Mesendoderm (in vitro differentiated cells): ENCODE results near the gene IL24.

Source experiments
- DNase-seq: peaks from one replicate; pipeline ENCODE4 v3.0.0; 2013
- H2AK5ac ChIP-seq: 2 replicates; pipeline ENCODE4 v1.6.1; 2013; ENCODE audit warnings: low read length, inconsistent platforms
- H2BK120ac ChIP-seq: 2 replicates; pipeline ENCODE4 v1.6.1; 2013; ENCODE audit warnings: low read depth, mild to moderate bottlenecking, low read length, moderate library complexity, mixed read lengths
- H2BK15ac ChIP-seq: replicated peaks from 2 replicates; pipeline ENCODE4 v1.6.1; 2013; ENCODE audit warnings: low read depth, mild to moderate bottlenecking, moderate library complexity
- H2BK5ac ChIP-seq: 2 replicates; pipeline ENCODE4 v1.6.1; 2013; ENCODE audit warnings: low read length, inconsistent platforms
- H3K18ac ChIP-seq: 2 replicates; pipeline ENCODE4 v1.6.1; 2013; ENCODE audit warnings: mild to moderate bottlenecking, low read length, mixed read lengths
- H3K23ac ChIP-seq: one replicate; pipeline ENCODE4 v1.6.1; 2013; ENCODE audit warnings: low read length
- H3K27ac ChIP-seq: 2 replicates; pipeline ENCODE4 v1.5.1; 2013; ENCODE audit warnings: low read depth, mild to moderate bottlenecking, inconsistent platforms, low read length, moderate library complexity
- H3K27me3 ChIP-seq: 2 replicates; pipeline ENCODE4 v1.6.1; 2013; ENCODE audit warnings: low read length, control low read depth, mild to moderate bottlenecking, inconsistent platforms; ENCODE audit not compliant: insufficient read depth, poor library complexity
- H3K36me3 ChIP-seq: 2 replicates; pipeline ENCODE4 v1.6.1; 2013; ENCODE audit warnings: low read length, inconsistent platforms; ENCODE audit not compliant: control insufficient read depth, insufficient read depth
- H3K4ac ChIP-seq: one replicate; pipeline ENCODE4 v1.6.1; 2013; ENCODE audit warnings: low read depth, mild to moderate bottlenecking, low read length, moderate library complexity
- H3K4me1 ChIP-seq: 2 replicates; pipeline ENCODE4 v1.6.1; 2013; ENCODE audit warnings: low read depth, low read length, inconsistent platforms; ENCODE audit not compliant: control insufficient read depth
- H3K4me2 ChIP-seq: 2 replicates; pipeline ENCODE4 v1.6.1; 2013; ENCODE audit warnings: low read length
- H3K4me3 ChIP-seq: 2 replicates; pipeline ENCODE4 v1.5.1; 2013; ENCODE audit warnings: mild to moderate bottlenecking, low read length
- H3K56ac ChIP-seq: one replicate; pipeline ENCODE4 v1.6.1; 2013; ENCODE audit warnings: low read length
- H3K79me1 ChIP-seq: 2 replicates; pipeline ENCODE4 v1.6.1; 2013; ENCODE audit warnings: low read length, inconsistent platforms
- H3K79me2 ChIP-seq: 2 replicates; pipeline ENCODE4 v1.6.1; 2013; ENCODE audit warnings: mild to moderate bottlenecking, low read length; ENCODE audit not compliant: control insufficient read depth, insufficient read depth
- H3K9ac ChIP-seq: 2 replicates; pipeline ENCODE4 v1.6.1; 2013; ENCODE audit warnings: low read length, inconsistent platforms
- H4K5ac ChIP-seq: one replicate; pipeline ENCODE4 v1.6.1; 2013; ENCODE audit warnings: low read length
- H4K8ac ChIP-seq: one replicate; pipeline ENCODE4 v1.6.1; 2013; ENCODE audit warnings: low read depth, mild to moderate bottlenecking, control low read depth, low read length, moderate library complexity
- WGBS: extraction: QIAGEN DNeasy Blood & Tissue Kit; methylation state at CpG from one replicate; pipeline ENCODE4 v1.1.7; 2013; ENCODE audit warnings: low lambda C conversion rate, missing lambda C conversion rate; ENCODE audit not compliant: insufficient coverage; ENCODE audit errors: extremely low coverage; 5-methylcytosine and 5-hydroxymethylcytosine counted together

IL24 gene

DNA sequence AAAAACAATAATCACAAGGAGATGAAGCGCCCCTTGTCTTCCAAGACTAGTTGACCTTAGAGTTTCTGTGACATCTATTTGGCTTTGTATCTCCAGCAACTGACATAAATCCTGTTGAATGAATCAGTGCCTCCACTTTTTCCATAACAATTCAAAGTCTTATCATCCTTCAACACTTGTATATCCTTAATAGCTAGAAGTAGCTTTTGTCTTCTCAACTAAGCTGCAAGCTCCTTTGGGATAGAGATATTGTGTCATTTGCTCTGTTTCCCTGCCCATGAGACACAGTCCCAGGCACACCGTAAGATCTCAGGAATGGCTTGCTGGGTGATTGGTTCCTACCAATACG is 43.3 kb downstream of the IL24 start:
- H3K4me1 ChIP-seq: no peaks in the 10 kb centered on the region
- no peaks in the 10 kb centered on the region for H3K79me2 ChIP-seq
- no peak overlapping the region for H3K56ac ChIP-seq
- no peak overlapping the region for H4K5ac ChIP-seq
- no peak overlapping the region for H3K18ac ChIP-seq
- no peak overlapping the region for H2BK120ac ChIP-seq
- H2AK5ac ChIP-seq: no peak overlapping the region
- no peak overlapping the region for H3K9ac ChIP-seq
- no peak for DNase-seq
- no peak overlapping the region for H2BK5ac ChIP-seq
- H3K4me2 ChIP-seq: no peak overlapping the region
- H3K36me3 ChIP-seq: no peaks in the 10 kb centered on the region
- no peak overlapping the region for H3K27ac ChIP-seq
- H3K79me1 ChIP-seq: no peaks in the 10 kb centered on the region
- no peaks in the 10 kb centered on the region for H3K27me3 ChIP-seq
- H3K23ac ChIP-seq: no peak overlapping the region
- H2BK15ac ChIP-seq: no peak overlapping the region
- no peak overlapping the region for H3K4me3 ChIP-seq
- H4K8ac ChIP-seq: no peak overlapping the region
- H3K4ac ChIP-seq: no peak overlapping the region
- WGBS: no CpG with 5 or more reads among the region's 3 CpGs

DNA sequence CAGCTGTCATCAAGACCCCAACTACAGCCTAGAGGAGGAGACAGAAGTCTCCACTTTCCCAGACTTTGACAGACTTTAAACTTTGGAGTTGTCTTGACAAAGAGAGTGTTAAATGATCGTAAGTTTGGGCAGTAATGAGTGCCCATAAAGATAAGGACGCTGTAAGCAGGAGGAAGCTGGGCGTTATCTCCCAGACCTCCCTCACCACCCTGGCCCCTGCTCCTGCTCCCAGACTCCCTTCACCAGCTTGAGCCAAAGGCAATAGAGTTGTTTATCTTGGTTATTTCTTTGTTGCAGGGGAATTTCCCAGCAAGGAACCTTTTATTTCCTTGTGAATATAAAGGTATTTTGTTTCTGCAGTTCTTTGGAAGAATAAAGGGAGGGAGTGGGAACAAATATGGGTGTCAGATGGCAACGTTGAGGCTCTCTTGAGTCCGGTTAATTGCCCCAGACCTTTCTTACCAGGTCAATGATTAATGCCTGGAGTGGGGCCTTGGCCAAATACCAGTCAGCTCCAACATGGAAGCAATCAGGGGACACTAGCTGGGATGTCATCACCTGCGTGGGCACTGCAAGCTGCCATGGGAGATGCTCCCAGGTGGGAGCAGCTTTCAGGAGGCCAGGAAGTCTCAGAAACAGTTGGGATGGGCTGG is 44.6 kb downstream of the IL24 start:
- H3K9ac ChIP-seq: no peak overlapping the region
- no peaks in the 10 kb centered on the region for H3K79me1 ChIP-seq
- no peak overlapping the region for H3K18ac ChIP-seq
- H3K56ac ChIP-seq: no peak overlapping the region
- H3K36me3 ChIP-seq: no peaks in the 10 kb centered on the region
- H3K4me1 ChIP-seq: no peaks in the 10 kb centered on the region
- no peak for DNase-seq
- no CpG with 5 or more reads among the region's 6 CpGs for WGBS
- no peak overlapping the region for H4K8ac ChIP-seq
- H3K79me2 ChIP-seq: no peaks in the 10 kb centered on the region
- H2BK15ac ChIP-seq: no peak overlapping the region
- no peak overlapping the region for H3K4ac ChIP-seq
- H4K5ac ChIP-seq: no peak overlapping the region
- H3K27ac ChIP-seq: no peak overlapping the region
- no peak overlapping the region for H2BK5ac ChIP-seq
- no peak overlapping the region for H3K4me2 ChIP-seq
- H2AK5ac ChIP-seq: no peak overlapping the region
- H3K4me3 ChIP-seq: no peak overlapping the region
- H3K23ac ChIP-seq: no peak overlapping the region
- no peak overlapping the region for H2BK120ac ChIP-seq
- H3K27me3 ChIP-seq: no peaks in the 10 kb centered on the region

- Histone ChIP-seq H3K56ac (no peak overlapping the region), H3K4me3 (no peak overlapping the region), H3K9ac (no peak overlapping the region), H3K4me1 (no peaks in the 10 kb centered on the region), H3K27me3 (no peaks in the 10 kb centered on the region), H3K79me1 (no peaks in the 10 kb centered on the region), H3K23ac (no peak overlapping the region), H3K4me2 (no peak overlapping the region), H3K36me3 (no peaks in the 10 kb centered on the region), H3K18ac (no peak overlapping the region), H2BK15ac (no peak overlapping the region), H2BK120ac (no peak overlapping the region), H3K27ac (no peak overlapping the region), H2BK5ac (no peak overlapping the region), H4K5ac (no peak overlapping the region), H3K79me2 (no peaks in the 10 kb centered on the region), H3K4ac (no peak overlapping the region), H2AK5ac (no peak overlapping the region), H4K8ac (no peak overlapping the region)
- DNase-seq: no peak
- no CpG with 5 or more reads among the region's 5 CpGs for WGBS
These were observed 47.5 kb downstream of the IL24 start for GRCh38 chr1:206944703-206945102.

- no peak overlapping the region for H3K4me2 ChIP-seq
- no peak overlapping the region for H3K27ac ChIP-seq
- no peak overlapping the region for H4K8ac ChIP-seq
- H3K27me3 ChIP-seq: no peaks in the 10 kb centered on the region
- no peak overlapping the region for H2AK5ac ChIP-seq
- no peaks in the 10 kb centered on the region for H3K36me3 ChIP-seq
- H3K18ac ChIP-seq: no peak overlapping the region
- no peak overlapping the region for H2BK15ac ChIP-seq
- no peak overlapping the region for H3K4me3 ChIP-seq
- no peak overlapping the region for H3K23ac ChIP-seq
- no peaks in the 10 kb centered on the region for H3K79me2 ChIP-seq
- H3K56ac ChIP-seq: no peak overlapping the region
- H3K79me1 ChIP-seq: no peaks in the 10 kb centered on the region
- WGBS: no CpG with 5 or more reads among the region's 4 CpGs
- H3K4ac ChIP-seq: no peak overlapping the region
- H2BK5ac ChIP-seq: no peak overlapping the region
- H3K4me1 ChIP-seq: no peaks in the 10 kb centered on the region
- DNase-seq: no peak
- H2BK120ac ChIP-seq: no peak overlapping the region
- no peak overlapping the region for H4K5ac ChIP-seq
- H3K9ac ChIP-seq: no peak overlapping the region
These were observed 48.5 kb downstream of the IL24 start for GRCh38 chr1:206945779-206946178.

- no peak within 1 kb of the TSS for H3K27ac ChIP-seq
- no peaks in the 10 kb centered on the region for H3K27me3 ChIP-seq
- H2BK15ac ChIP-seq: no peak within 1 kb of the TSS
- no peak within 1 kb of the TSS for H4K8ac ChIP-seq
- no peak within 1 kb of the TSS for H3K23ac ChIP-seq
- H2AK5ac ChIP-seq: no peak within 1 kb of the TSS
- H3K56ac ChIP-seq: no peak within 1 kb of the TSS
- H3K9ac ChIP-seq: no peak within 1 kb of the TSS
- H3K36me3 ChIP-seq: no peaks in the 10 kb centered on the region
- H2BK120ac ChIP-seq: no peak within 1 kb of the TSS
- H3K4me2 ChIP-seq: no peak within 1 kb of the TSS
- H3K79me1 ChIP-seq: no peaks in the 10 kb centered on the region
- H3K18ac ChIP-seq: no peak within 1 kb of the TSS
- no peaks in the 10 kb centered on the region for H3K79me2 ChIP-seq
- no peak for DNase-seq
- H4K5ac ChIP-seq: no peak within 1 kb of the TSS
- no peaks in the 10 kb centered on the region for H3K4me1 ChIP-seq
- H3K4me3 ChIP-seq: no peak within 1 kb of the TSS
- no CpG with 5 or more reads among the region's 7 CpGs for WGBS
- H2BK5ac ChIP-seq: no peak within 1 kb of the TSS
- no peak within 1 kb of the TSS for H3K4ac ChIP-seq
These were observed 49.0 kb downstream of the IL24 start, which contains the start of gene PIGR for GRCh38 chr1:206946261-206946660. TSS of gene PIGR (minus strand) at chr1:206946466. CDS start at chr1:206940531, 5,935 bp downstream.

GRCh38 chr1:206947255-206947654 is 50.0 kb downstream of the IL24 start:
- H3K4me3 ChIP-seq: no peak overlapping the region
- no peaks in the 10 kb centered on the region for H3K36me3 ChIP-seq
- H3K4ac ChIP-seq: no peak overlapping the region
- H3K4me2 ChIP-seq: no peak overlapping the region
- H3K27me3 ChIP-seq: no peaks in the 10 kb centered on the region
- no peak overlapping the region for H3K9ac ChIP-seq
- no peak overlapping the region for H2BK15ac ChIP-seq
- no peak overlapping the region for H3K56ac ChIP-seq
- H3K18ac ChIP-seq: no peak overlapping the region
- no peak overlapping the region for H3K23ac ChIP-seq
- no peaks in the 10 kb centered on the region for H3K79me1 ChIP-seq
- no peak for DNase-seq
- H2BK120ac ChIP-seq: no peak overlapping the region
- no CpG with 5 or more reads among the region's 3 CpGs for WGBS
- H4K5ac ChIP-seq: no peak overlapping the region
- H3K79me2 ChIP-seq: no peaks in the 10 kb centered on the region
- no peak overlapping the region for H3K27ac ChIP-seq
- H2BK5ac ChIP-seq: no peak overlapping the region
- no peak overlapping the region for H4K8ac ChIP-seq
- no peaks in the 10 kb centered on the region for H3K4me1 ChIP-seq
- no peak overlapping the region for H2AK5ac ChIP-seq
